GM19324 (cell line): ENCODE measurements around the gene CACNA1C.

Experiments used
- ATAC-seq: cut with Tn5 transposase; IDR thresholded peaks from one replicate; pipeline ENCODE4 v1.9.1; 2021; ENCODE audit warnings: mild to moderate bottlenecking, moderate library complexity; ENCODE audit not compliant: unreplicated experiment, low FRiP score

The CACNA1C gene

GRCh38 chr12:2376908-2377657 is 324.3 kb downstream of the CACNA1C start:
- ATAC-seq, result no peak

- ATAC-seq, result no peak
Measured at GRCh38 chr12:2378835-2379330, 326.1 kb downstream of the CACNA1C start.

GRCh38 chr12:2380946-2381345 is 328.2 kb downstream of the CACNA1C start:
- ATAC-seq, result no peak

GRCh38 chr12:2382370-2383155 is 329.8 kb downstream of the CACNA1C start:
- no peak for ATAC-seq

- no peak for ATAC-seq
Measured at GRCh38 chr12:2383325-2384028, 330.7 kb downstream of the CACNA1C start.

GRCh38 chr12:2384029-2384386 is 331.2 kb downstream of the CACNA1C start:
- ATAC-seq, result no peak

GRCh38 chr12:2384533-2385351 is 332.0 kb downstream of the CACNA1C start:
- no peak for ATAC-seq

- ATAC-seq, result no peak
Measured at GRCh38 chr12:2385529-2385928, 332.7 kb downstream of the CACNA1C start.

- ATAC-seq, result no peak
Measured at GRCh38 chr12:2386566-2386965, 333.8 kb downstream of the CACNA1C start.

GRCh38 chr12:2387103-2387834 is 334.5 kb downstream of the CACNA1C start:
- no peak for ATAC-seq

- no peak for ATAC-seq
Measured at GRCh38 chr12:2389079-2389790, 336.4 kb downstream of the CACNA1C start.

- ATAC-seq, result no peak
Measured at GRCh38 chr12:2390133-2390532, 337.3 kb downstream of the CACNA1C start.

- no peak for ATAC-seq
Measured at GRCh38 chr12:2390850-2391390, 338.1 kb downstream of the CACNA1C start.

GRCh38 chr12:2391740-2392331 is 339.0 kb downstream of the CACNA1C start:
- ATAC-seq, result no peak

- ATAC-seq, result no peak
Measured at GRCh38 chr12:2393016-2393415, 340.2 kb downstream of the CACNA1C start.

GRCh38 chr12:2393996-2394395 is 341.2 kb downstream of the CACNA1C start:
- no peak for ATAC-seq

- no peak for ATAC-seq
Measured at GRCh38 chr12:2395354-2395977, 342.7 kb downstream of the CACNA1C start.

GRCh38 chr12:2396448-2396871 is 343.7 kb downstream of the CACNA1C start:
- ATAC-seq, result no peak
